NCI-H2227 treated with DMSO at 0.1 percent for 48 hours (cell line): ENCODE measurements around the gene PLBD2.
A peak's percentile ranks its signal among the peaks of the same experiment; 100 is the strongest.
"Not testable (repeated sequence)": the region's sequence is repeated elsewhere in the genome, so short reads cannot be mapped to it uniquely, and the experiment has no call there.

Experiments used
- DNase-seq: peaks from one replicate; lab custom pipeline; 2025; lab: John Stamatoyannopoulos, UW

Gene PLBD2

DNA sequence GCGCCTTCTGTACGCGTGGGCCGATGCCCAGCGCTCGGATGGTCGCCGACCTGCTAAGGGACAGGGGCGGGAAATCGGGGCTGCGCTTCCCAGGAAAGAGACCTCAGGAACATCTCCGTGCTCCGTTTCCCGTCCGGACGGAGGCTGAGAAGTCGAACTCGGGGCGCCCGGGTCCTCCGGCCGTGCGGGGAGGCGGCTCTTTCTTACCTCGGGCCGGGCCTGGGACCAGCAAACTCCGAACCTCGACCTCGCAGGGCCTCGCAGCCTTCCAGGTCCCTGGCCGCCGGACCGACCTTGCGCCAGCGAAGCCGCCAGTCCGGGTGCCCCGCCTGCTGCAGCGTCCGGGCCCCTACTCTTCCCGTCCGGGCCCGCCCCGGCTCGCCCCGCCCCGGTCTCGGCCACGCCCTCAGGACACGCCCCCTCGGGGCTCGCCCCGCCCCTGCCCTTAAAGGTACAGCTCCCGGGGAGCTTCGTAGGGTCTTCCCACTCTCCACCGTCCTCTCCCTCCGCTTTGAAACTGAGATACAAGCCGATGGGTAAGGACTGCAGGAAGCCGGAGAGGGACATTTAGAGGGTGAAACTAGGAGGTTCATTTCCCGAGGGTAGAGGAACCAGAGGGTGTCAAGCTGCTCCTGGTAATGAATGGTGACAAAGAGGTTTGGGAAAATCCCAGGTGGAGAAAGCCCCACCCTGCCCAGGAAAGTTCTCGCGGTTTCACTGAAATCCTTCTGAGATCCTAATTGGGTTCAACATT lies 23.4 kb upstream of the PLBD2 start, which contains the start of gene SLC8B1:
TSS of gene SLC8B1 (minus strand) at position 324 of the 754 bp plus-strand sequence. CDS start 2,231 bp downstream, outside the sequence.
- peak; percentile 85 for DNase-seq

DNA sequence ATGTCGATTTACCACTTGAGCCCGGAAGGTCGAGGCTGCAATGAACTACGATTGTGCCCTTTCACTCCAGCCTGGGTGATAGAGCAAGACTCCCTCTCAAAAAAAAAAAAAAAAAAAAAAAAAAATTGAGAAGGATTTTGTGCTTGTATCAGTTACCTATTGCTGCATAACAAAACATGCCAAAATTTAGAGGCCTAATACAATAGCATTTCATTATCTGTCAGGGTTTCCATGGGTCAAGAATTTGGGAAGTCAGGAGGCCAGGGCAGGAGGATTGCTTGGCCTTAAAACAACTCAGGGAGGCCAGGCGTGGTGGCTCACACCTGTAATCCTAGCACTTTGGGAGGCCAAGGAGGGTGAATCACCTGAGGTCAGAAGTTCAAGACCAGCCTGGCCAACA lies 18.8 kb upstream of the PLBD2 start:
- no peak for DNase-seq

DNA sequence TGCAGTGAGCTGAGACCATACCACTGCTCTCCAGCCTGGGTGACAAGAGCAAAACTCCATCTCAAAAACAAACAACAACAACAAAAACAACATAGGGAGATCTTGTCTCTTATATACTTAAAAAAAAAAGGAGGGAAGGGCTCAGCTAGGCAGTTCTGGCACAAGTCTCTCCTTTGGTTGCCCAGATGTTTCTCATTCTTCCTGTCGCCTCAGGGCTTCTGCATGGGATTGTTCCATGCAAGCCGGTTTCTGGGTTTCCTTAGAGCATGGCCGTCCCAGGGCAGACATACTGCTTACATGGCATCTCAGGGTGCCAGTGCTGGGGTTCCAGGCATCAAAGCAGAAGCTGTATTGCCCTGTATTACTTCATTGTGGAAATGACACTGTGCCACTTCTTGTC lies 18.3 kb upstream of the PLBD2 start:
- DNase-seq = no peak

DNA sequence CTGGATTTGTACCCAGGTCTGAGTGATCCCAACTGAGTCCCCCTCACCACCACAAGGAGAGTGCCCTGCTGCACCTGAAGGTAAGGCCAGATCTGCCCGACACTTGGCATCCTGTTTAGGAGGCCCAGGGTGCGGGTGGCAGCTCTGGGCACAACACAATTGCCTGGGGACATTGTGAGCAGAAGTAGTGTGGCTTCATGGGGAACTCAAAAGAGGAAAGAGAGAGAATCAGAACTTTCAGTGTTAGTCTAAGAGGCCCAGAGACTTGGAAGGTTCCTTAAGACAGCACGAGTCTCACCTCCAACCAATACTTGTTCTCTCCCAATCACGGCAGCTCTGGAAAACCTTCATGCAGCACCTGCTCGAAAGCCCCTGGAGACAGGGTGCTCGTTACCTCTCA lies 16.9 kb upstream of the PLBD2 start:
- DNase-seq = no peak

DNA sequence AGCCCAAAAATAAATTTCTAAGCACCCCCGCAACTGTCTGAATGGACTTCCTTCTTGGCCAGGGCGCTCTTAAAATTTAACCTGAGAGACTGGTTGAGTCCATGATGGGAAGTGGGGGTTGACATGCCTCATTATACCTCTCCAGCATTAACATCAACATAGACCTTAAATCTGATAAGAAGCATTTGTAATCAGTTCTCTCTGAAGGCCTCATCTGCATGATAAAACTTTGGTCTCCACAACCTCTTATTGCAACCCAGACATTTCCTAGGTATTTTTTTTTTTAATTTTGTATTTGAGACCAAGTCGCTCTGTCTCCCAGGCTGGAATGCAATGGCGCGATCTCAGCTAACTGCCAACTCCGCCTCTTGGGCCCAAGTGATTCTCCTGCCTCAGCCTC lies 13.1 kb upstream of the PLBD2 start:
- DNase-seq = no peak

DNA sequence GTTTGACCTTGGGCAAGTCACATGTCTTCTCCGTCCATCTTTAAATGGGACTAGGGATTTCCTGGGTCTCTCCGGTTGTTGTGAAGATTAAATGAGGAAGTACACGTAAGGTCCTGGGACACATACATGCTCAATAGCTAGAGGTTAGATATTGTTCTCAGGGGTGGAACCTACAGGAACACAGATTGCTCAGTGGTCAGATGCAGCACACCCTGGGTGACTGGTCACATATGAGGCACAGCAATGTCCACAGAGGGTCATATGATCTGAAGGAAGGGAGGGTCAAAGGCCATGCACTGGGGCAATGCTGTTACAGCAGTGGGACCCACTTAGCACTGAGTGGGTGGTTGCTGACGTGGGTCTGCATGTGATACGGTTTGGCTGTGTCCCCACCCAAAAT lies 12.0 kb upstream of the PLBD2 start:
- no peak for DNase-seq

DNA sequence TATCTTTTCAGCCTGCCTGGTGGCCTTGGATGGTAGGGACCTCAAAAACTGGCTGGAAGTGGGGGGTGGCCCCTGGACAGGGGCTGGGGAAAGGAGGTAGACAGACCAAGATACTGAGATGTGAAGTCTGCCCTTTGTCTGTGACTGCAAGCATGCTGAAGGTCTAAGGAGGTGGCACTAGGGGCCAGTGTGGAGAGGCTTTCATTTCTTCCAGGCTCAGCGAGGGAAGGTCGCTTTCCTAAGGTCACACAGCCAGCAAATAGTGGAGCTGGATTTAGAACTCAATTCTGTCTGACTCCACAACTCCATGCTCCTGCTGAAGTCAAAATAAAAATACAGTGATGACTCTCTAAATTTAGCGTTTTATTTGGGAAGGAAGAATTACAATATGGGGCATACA lies 11.3 kb upstream of the PLBD2 start:
- no peak for DNase-seq

DNA sequence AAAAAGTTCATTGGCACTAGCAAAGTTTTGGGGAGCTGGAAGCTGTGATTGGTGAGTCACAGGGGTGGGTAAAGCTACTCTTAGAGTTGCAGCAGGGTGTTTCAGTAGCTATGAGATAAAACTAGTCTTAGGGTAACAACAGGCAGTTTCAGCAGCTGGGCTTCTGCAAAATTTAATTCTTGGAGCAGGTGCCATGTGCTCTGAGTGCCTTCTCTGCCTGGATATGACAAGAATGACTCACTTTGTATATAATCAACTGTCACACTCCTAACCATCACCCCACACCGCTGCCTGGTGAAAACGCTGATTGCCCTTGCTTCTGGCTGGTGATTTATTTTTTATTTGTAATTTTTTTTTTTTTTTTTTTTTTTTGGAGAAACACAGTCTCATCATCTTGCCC lies 10.5 kb upstream of the PLBD2 start:
- DNase-seq = no peak

DNA sequence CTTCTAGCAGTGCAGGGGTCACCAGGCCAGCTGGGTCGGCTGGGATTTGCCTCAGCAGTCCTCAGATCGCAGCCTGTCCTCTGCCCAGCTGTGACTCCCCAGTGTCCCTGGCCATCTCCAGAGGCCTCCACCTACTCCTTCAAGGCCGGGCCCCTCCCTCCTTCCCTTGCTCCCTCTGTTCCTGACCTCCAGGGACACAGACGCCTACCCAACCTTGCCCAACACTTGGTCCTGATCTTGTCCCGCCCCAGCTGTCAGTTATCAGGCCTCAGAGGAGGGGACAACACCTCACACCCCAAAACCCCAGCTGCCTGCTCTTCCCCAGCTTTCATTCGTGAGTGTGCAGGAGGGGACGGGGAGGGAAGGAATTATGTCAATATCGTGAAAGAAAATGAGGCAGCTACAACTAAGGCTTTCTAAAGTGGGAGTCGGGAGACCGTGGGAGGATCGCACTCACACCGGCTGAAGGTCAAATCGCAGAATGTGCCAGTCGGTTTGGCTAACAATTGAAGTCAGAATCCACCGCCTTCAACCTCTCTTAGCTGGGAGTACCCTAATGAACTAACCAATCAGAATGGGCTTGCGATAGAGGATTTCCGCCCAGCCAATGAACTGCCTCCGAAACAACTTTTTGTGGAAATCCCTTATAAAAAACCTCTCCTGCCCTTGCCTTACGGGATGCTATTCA lies 9.4 kb upstream of the PLBD2 start:
- no peak for DNase-seq

DNA sequence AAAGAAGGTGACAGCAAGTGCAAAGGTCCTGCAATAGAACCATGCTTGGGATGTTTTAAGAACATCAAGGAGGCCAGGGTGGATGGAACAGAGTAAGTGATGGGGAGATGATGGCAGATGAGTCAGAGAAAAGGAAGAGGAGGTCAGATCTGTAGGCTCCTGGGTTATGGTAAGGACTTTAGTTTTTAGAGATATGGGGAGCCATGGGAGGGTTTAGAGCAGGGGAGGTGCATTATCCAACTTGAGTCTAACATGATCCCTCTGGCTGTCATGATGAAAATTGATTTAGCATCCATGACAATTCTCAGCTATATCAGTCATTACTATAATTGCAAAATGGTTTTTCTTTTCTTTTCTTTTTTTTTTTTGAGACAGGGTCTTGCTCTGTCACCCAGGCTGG lies 7.3 kb upstream of the PLBD2 start:
- DNase-seq = no peak

DNA sequence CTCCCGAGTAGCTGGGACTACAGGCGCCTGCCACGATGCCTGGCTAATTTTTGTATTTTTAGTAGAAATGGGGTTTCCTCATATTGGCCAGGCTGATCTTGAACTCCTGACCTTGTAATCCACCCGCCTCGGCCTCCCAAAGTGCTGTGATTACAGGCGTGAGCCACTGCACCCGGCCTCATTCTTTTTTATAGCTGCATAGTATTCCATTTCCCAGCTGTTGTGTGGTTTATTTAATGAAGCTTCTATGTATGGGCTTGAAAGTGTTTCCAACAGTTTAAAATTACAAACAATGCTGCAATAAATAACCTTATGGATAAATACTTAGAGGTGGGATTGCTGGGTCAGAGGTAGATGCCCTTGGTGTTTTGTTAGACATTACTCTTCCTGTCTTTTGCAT lies 4.2 kb upstream of the PLBD2 start:
- DNase-seq = not testable (repeated sequence)

DNA sequence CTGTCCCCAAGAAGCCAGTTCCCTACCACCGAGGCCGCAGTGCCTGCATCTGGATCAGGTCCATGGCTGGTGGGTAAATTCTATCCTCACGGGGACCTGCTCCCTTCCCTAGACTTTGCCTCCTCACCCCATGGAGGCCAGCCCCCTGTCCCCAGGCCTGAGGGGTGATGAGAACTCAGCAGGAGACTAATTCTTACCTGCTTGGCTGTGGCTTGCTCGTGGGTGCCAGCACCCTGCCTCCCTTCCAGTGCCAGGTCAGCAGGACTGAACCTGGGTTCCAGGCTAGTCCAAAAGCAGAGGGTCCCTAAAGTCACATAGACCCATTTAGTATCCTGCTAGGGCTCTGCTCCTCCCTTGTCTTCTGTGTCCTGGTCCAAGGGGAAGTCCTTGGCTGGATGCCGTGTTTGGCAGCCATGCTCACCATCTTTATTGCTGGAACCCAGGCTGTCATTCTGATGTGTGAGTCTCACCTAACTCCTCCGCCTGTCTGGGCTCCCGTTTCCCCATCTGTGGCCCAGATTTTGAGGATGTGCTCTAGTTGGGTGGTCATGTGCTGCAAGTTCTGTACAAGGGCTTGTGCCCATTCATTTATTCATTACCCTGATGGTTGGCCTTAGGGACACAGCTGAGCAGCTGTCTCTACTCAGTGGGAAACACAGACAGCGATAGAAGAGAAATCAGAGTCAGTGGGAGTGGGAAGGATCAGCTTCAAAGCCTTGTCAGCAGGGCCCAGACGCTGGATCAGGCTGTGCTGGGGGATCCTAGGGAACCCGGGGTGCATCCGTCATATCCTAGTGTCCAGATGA lies 949 bp downstream of the PLBD2 start:
- no peak for DNase-seq

DNA sequence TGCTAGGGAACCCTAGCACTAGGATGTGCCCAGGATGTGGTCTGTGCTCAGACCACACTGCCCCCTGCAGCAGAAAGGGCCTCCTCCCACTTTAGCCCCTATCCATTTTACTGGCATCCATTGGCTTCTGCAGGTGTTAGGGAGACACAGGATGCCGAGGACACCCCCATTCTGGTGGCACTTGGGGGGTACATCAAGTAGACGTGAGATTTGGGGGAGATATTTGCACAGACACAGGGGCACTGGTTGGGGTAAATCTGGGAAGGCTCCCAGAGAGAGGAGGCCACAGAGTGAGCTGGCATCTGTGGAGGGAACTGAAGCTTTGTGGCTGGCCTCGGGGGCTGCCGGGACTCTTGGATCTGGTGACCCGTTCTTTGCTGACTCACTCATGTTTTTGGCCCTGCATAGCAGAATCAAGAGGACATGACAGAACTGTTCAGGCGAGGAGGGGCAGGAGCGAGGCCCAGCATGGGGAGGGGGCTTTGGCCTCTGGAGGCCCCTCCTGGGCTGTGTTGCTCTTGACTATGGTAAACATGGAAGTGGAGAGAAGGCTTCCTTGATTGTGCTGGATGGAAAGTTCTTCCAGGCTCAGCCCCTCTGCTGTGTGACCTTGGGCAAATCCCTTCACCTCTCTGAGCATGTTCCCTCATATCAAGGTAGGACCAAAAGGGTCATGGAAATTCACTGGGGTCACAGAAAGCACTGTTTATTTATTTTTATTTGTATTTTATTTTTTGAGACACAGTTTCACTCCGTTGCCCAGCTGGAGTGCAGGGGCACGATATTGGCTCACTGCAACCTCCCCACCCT lies 1.8 kb downstream of the PLBD2 start:
- no peak for DNase-seq

DNA sequence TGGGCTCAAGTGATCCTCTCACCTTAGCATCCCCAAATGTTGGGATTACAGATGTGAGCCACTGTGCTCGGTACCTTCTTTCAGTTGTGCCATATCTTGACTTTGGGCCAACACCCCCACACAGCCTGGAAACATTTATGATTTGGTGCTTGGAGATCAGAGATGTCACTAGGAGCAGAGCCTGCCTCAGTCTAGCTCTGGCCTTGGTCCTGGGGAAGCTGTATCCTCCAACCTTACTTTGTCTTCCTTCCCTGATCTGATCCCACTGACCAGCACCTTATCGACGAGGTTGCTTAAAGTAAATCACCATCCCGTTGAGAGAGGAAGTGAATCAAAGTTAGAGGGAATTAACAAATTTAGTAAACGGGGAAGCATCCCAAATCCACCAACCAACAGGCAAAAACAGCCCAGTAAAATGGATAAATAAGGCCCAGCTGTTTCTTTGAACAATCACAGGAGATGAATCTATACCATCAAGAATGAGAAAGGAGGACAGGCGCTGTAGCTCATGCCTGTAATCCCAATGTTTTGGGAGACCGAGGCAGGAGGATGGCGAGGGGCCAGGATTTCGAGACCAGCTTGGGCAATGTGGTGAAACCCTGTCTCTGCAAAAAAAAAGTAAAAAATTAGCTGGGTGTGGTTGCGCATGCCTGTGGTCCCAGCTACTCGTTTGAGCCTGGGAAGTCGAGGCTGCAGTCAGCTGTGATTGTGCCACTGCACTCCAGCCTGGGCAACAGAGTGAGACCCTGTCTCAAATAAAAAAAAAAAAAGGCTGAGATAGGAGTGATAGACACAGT lies 3.4 kb downstream of the PLBD2 start:
- no peak for DNase-seq

DNA sequence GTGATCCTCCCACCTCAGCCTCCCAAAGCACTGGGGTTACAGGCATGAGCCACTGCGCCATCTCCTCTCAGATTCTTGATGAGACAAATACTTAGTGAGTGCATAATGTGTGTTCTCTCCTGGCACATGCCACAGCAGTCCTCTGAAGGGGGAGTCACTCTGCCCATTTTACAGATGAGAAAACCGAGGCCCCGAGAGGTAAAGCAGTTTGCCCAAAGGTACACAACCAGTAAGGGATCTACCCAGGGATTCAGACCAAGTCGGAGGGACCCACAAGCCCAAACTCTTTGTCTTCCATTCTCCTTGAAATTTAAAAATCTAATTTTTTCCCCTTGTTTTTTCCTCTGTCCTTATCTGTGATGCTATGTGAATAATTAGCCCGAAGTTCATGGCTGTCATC lies 6.3 kb downstream of the PLBD2 start:
- DNase-seq = no peak

DNA sequence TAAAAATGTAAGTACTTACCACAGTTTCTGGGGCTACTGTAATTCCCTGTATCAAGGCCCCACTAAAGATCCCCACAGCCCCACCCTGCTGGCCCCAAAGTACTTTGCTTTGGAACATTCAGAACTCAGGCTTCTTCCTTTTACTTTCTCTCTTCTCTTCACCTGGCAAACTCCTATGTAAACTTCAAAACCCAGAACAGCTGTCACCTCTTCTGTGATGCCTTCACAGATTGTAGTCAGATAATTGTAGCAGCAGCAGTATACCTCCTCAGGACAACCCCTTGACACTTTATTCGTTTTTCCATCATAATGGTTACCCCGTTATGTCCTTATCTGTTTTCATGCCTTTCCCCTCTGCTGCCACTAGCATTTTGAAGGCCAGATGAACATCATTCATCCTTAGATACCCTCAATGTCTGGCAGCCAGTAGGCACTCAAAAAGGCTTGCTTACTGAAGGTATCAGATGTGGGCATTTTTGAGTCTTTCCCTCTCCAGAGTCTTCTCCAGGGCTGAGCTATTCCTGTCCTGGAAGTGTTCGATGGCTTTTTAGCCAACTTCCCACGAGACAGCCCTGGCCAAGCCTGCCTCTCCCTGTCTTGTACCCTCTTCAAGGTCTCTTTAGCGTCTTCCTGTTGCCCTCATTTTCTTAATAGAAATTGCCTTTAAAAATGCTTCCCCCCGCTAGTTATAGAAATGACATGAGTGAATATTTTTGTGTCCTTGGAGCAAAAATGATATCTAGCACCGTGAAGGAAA lies 7.4 kb downstream of the PLBD2 start:
- no peak for DNase-seq

DNA sequence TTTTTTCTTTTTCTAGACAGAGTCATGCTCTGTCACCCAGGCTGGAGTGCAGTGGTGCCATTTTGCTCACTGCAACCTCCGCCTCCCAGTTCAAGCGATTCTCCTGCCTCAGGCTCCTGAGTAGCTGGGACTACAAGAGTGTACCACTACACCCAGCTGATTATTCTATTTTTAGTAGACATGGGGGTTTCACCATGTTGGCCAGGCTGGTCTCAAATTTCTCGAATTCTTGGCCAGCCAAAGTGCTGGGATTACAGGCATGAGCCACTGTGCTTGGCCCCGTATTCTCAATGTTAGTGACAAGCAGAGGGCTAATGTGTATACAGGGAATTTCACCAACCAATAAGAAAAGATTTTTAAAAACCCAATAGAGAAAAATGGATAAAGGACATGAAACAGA lies 8.4 kb downstream of the PLBD2 start:
- no peak for DNase-seq

DNA sequence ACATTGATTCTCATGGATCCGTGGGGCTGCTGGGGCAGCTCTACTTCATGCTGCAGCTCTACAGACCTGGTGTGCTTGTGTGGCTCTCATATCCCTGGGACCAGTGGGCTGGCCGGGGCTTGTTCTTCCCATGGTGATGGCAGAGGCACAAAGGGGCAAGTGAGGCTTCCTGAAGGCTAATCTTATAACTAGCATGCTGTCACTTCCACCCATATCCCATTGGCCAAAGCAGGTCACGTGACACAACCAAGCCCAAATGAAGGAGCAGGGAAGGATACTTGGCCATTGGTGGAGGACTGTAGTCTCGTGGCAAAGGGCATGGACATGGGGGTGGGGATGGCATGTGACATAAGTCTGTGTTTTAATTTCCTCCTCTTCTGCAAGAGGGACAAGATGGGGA lies 9.9 kb downstream of the PLBD2 start:
- DNase-seq = no peak

DNA sequence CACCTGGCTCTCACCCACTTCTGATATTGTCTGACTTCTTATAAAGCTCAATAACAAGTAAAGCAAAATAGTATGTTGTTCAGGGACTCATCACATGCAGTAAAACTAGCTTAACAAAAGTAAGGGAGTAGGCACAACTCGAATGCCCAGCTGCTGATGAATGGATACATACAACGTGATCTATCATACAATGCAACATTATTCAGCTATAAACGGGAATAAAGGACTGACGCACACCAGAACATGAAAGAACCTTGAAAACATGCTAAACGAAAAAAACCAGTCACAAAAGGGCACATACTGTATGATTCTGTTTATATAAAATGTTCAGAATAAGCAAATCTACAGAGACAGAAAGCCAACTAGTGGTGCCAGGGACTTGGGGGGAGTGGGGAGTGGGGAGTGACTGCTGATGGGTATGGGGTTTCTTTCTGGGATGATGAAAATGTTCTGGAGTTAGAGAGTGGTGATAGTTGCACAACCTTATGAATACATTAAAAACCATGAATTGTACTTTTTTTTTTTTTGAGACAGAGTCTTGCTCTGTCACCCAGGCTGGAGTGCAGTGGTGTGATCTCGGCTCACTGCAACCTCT lies 11.1 kb downstream of the PLBD2 start:
- no peak for DNase-seq
